ENCODE measurements around the gene OTOP1.
"Not testable (repeated sequence)": the region's sequence is repeated elsewhere in the genome, so short reads cannot be mapped to it uniquely, and the experiment has no call there.

- TF ChIP-seq, protein P1, sequence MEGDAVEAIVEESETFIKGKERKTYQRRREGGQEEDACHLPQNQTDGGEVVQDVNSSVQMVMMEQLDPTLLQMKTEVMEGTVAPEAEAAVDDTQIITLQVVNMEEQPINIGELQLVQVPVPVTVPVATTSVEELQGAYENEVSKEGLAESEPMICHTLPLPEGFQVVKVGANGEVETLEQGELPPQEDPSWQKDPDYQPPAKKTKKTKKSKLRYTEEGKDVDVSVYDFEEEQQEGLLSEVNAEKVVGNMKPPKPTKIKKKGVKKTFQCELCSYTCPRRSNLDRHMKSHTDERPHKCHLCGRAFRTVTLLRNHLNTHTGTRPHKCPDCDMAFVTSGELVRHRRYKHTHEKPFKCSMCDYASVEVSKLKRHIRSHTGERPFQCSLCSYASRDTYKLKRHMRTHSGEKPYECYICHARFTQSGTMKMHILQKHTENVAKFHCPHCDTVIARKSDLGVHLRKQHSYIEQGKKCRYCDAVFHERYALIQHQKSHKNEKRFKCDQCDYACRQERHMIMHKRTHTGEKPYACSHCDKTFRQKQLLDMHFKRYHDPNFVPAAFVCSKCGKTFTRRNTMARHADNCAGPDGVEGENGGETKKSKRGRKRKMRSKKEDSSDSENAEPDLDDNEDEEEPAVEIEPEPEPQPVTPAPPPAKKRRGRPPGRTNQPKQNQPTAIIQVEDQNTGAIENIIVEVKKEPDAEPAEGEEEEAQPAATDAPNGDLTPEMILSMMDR (IDR thresholded peaks at IDR 0.05) = not testable (repeated sequence)
- not testable (repeated sequence) for TF ChIP-seq POLR2A, POLR2AphosphoS5 (IDR thresholded peaks at IDR 0.05)
These were observed 31.0 kb upstream of the OTOP1 start for GRCh38 chr4:4257705-4258104.

Data from sigmoid colon (tissue), 4 donors.